H1 (cell line): ENCODE measurements around the gene TFF3. TPM values are rescaled to one million over a fixed set of nuclear protein-coding genes. Genes with fewer than 3 reads are reported as not detected.

Experiments used
- CTCF ChIA-PET: fragments of 300-600 bp; sonication (Branson Sonifier 250); formaldehyde crosslinking; loops from one replicate; lab custom pipeline; 2021; ENCODE audit not compliant: partially characterized antibody; lab: Charles Lee
- POLR2A ChIA-PET: fragments of 300-600 bp; sonication (Branson Sonifier 250); formaldehyde crosslinking; loops from one replicate; lab custom pipeline; 2021; ENCODE audit warnings: inconsistent platforms; ENCODE audit not compliant: partially characterized antibody; lab: Charles Lee
- DNase-seq, 2 experiments: peaks; one replicate each; pipeline versions ENCODE4 v3.0.0 to v3.0.0-alpha.2; 2010 to 2022; ENCODE audit warnings: low spot score in 2 of 2, low read depth in 1 of 2, mixed read lengths in 1 of 2
- FAIRE-seq: peaks from 2 replicates; lab custom pipeline; 2011; peaks lifted over from hg19 to GRCh38; lab: Jason Lieb, UNC
- H2AFZ ChIP-seq: 2 replicates; pipeline ENCODE4 v1.8.1; 2012; ENCODE audit warnings: low read length, inconsistent platforms
- H2AK5ac ChIP-seq: 2 replicates; pipeline ENCODE4 v1.6.1; 2013; ENCODE audit warnings: low read depth, low read length
- H2BK120ac ChIP-seq: replicated peaks from 2 replicates; pipeline ENCODE3; 2013; ENCODE audit warnings: low read depth, low read length, inconsistent platforms
- H2BK12ac ChIP-seq: 2 replicates; pipeline ENCODE4 v1.6.1; 2013; ENCODE audit warnings: low read depth, low read length
- H2BK15ac ChIP-seq: 2 replicates; pipeline ENCODE4 v1.6.1; 2013; ENCODE audit warnings: low read length
- H2BK20ac ChIP-seq: 2 replicates; pipeline ENCODE4 v1.6.1; 2013; ENCODE audit warnings: low read length
- H2BK5ac ChIP-seq: 2 replicates; pipeline ENCODE4 v1.6.1; 2013; ENCODE audit warnings: low read depth, low read length
- H3K14ac ChIP-seq: 2 replicates; pipeline ENCODE4 v1.6.1; 2013; ENCODE audit warnings: inconsistent platforms; ENCODE audit not compliant: insufficient read length
- H3K18ac ChIP-seq: 2 replicates; pipeline ENCODE4 v1.6.1; 2013; ENCODE audit warnings: low read length; ENCODE audit errors: extremely low read depth
- H3K23ac ChIP-seq: 2 replicates; pipeline ENCODE4 v1.6.1; 2013; ENCODE audit warnings: inconsistent platforms; ENCODE audit not compliant: insufficient read length
- H3K23me2 ChIP-seq: 2 replicates; pipeline ENCODE4 v1.6.1; 2013; ENCODE audit warnings: low read depth, low read length
- H3K27ac ChIP-seq: 2 replicates; pipeline ENCODE4 v1.6.1; 2011; ENCODE audit warnings: low read depth, low read length, inconsistent platforms
- H3K27me3 ChIP-seq, 4 experiments: replicated peaks in 1 of 4; 1 replicate in 1 of 4; 2 replicates in 3 of 4; pipeline versions ENCODE4 v1.6.1 to v1.8.1; 2011 to 2013; ENCODE audit warnings: low read length in 3 of 4, mild to moderate bottlenecking in 3 of 4, inconsistent platforms in 2 of 4, mixed read lengths in 2 of 4, moderate library complexity in 1 of 4; ENCODE audit not compliant: control insufficient read depth in 3 of 4, insufficient read depth in 3 of 4; ENCODE audit errors: extremely low read depth in 1 of 4
- H3K36me3 ChIP-seq, 4 experiments: 2 replicates each; pipeline versions ENCODE4 v1.6.1 to v1.8.1; 2011 to 2013; ENCODE audit warnings: mild to moderate bottlenecking in 4 of 4, low read length in 3 of 4, moderate library complexity in 2 of 4, control low read depth in 1 of 4, inconsistent platforms in 1 of 4; ENCODE audit not compliant: insufficient read depth in 4 of 4, control insufficient read depth in 2 of 4
- H3K4ac ChIP-seq: replicated peaks from 2 replicates; pipeline ENCODE3; 2013; ENCODE audit warnings: low read length, low read depth, mixed read lengths, inconsistent platforms; ENCODE audit not compliant: insufficient read length
- H3K4me1 ChIP-seq, 4 experiments: replicated peaks in 1 of 4; 1 replicate in 1 of 4; 2 replicates in 3 of 4; pipeline versions ENCODE4 v1.6.1 to v1.8.1; 2011 to 2013; ENCODE audit warnings: low read length in 3 of 4, inconsistent platforms in 2 of 4, mixed read lengths in 1 of 4; ENCODE audit not compliant: insufficient read depth in 4 of 4, control insufficient read depth in 3 of 4
- H3K4me2 ChIP-seq, 2 experiments: 2 replicates each; pipeline versions ENCODE4 v1.6.1 to v1.8.1; 2011 to 2013; ENCODE audit warnings: low read depth in 2 of 2, low read length in 2 of 2, control low read depth in 1 of 2, inconsistent platforms in 1 of 2, mild to moderate bottlenecking in 1 of 2; ENCODE audit not compliant: insufficient read depth in 1 of 2
- H3K4me3 ChIP-seq, 4 experiments: fragments of 200-600, 300-600 bp in 1 of 4; sonication (generic), shearing (Covaris generic), sonication (Bioruptor Twin) in 1 of 4; 2 replicates each; pipeline versions ENCODE4 v1.5.1 to v1.8.1; 2011 to 2016; ENCODE audit warnings: low read length in 4 of 4, low read depth in 3 of 4, control low read depth in 2 of 4, inconsistent platforms in 2 of 4, mild to moderate bottlenecking in 2 of 4, mixed read lengths in 1 of 4, moderate library complexity in 1 of 4; ENCODE audit not compliant: insufficient read depth in 2 of 4; ENCODE audit errors: extremely low read depth in 1 of 4
- H3K56ac ChIP-seq: replicated peaks from 2 replicates; pipeline ENCODE3; 2013; ENCODE audit warnings: low read depth, mild to moderate bottlenecking, mixed read lengths, low read length, inconsistent platforms; ENCODE audit not compliant: insufficient read length
- H3K79me1 ChIP-seq: 2 replicates; pipeline ENCODE4 v1.6.1; 2013; ENCODE audit warnings: low read depth, low read length, control low read depth
- H3K79me2 ChIP-seq, 2 experiments: 2 replicates each; pipeline versions ENCODE4 v1.6.1 to v1.8.1; 2012 to 2013; ENCODE audit warnings: low read length in 2 of 2, mild to moderate bottlenecking in 2 of 2, inconsistent platforms in 1 of 2; ENCODE audit not compliant: insufficient read depth in 2 of 2, control insufficient read depth in 1 of 2
- H3K9ac ChIP-seq, 4 experiments: replicated peaks in 1 of 4; 1 replicate in 1 of 4; 2 replicates in 3 of 4; pipeline versions ENCODE4 v1.6.1 to v1.8.1; 2011 to 2013; ENCODE audit warnings: low read depth in 3 of 4, low read length in 3 of 4, control low read depth in 2 of 4, mild to moderate bottlenecking in 2 of 4, moderate library complexity in 2 of 4, inconsistent platforms in 1 of 4; ENCODE audit errors: extremely low read depth in 1 of 4
- H3K9me3 ChIP-seq, 2 experiments: 2 replicates each; pipeline versions ENCODE4 v1.6.1 to v1.8.1; 2012 to 2013; ENCODE audit warnings: mild to moderate bottlenecking in 2 of 2, moderate library complexity in 2 of 2, control low read depth in 1 of 2, inconsistent platforms in 1 of 2, low read depth in 1 of 2, low read length in 1 of 2, mixed read lengths in 1 of 2; ENCODE audit not compliant: insufficient read depth in 2 of 2
- H4K20me1 ChIP-seq, 2 experiments: replicated peaks in 1 of 2; 2 replicates each; pipeline versions ENCODE3 to v1.8.1; 2011 to 2013; ENCODE audit warnings: inconsistent platforms in 2 of 2, low read length in 2 of 2, mild to moderate bottlenecking in 1 of 2; ENCODE audit not compliant: insufficient read depth in 2 of 2, control insufficient read depth in 1 of 2
- H4K5ac ChIP-seq: 2 replicates; pipeline ENCODE4 v1.6.1; 2013; ENCODE audit warnings: low read length, low read depth, mixed read lengths, inconsistent platforms; ENCODE audit not compliant: insufficient read length
- H4K8ac ChIP-seq: 2 replicates; pipeline ENCODE4 v1.8.0; 2013; ENCODE audit warnings: mild to moderate bottlenecking, moderate library complexity, low read length, inconsistent platforms; ENCODE audit not compliant: insufficient read depth; ENCODE audit errors: extremely low read depth
- H4K91ac ChIP-seq: replicated peaks from 2 replicates; pipeline ENCODE3; 2013; ENCODE audit warnings: low read length, mixed read lengths, inconsistent platforms; ENCODE audit not compliant: insufficient read length
- BRCA1 ChIP-seq: IDR thresholded peaks from 2 replicates; pipeline ENCODE4 v1.6.1; 2012; ENCODE audit warnings: low read depth, low read length, improper control_type of control experiment
- CREB1 ChIP-seq: IDR thresholded peaks from 2 replicates; pipeline ENCODE4 v1.6.1; 2012; ENCODE audit warnings: inconsistent platforms
- CTCF ChIP-seq, 3 experiments: IDR thresholded peaks; 1 replicate in 2 of 3; 2 replicates in 1 of 3; pipeline versions ENCODE4 v1.5.1 to v1.6.1; 2011; ENCODE audit warnings: low read length in 3 of 3, mild to moderate bottlenecking in 3 of 3, inconsistent platforms in 2 of 3, low read depth in 1 of 3, moderate library complexity in 1 of 3; ENCODE audit not compliant: insufficient read depth in 1 of 3; ENCODE audit errors: control extremely low read depth in 1 of 3
- GABPA ChIP-seq: IDR thresholded peaks from 2 replicates; pipeline ENCODE4 v1.6.1; 2011; ENCODE audit warnings: mild to moderate bottlenecking, low read length, moderate library complexity, borderline replicate concordance; ENCODE audit not compliant: insufficient read depth
- GTF2F1 ChIP-seq: IDR thresholded peaks from 2 replicates; pipeline ENCODE4 v1.6.1; 2012; ENCODE audit warnings: low read depth, low read length, improper control_type of control experiment, borderline replicate concordance
- JUND ChIP-seq: IDR thresholded peaks from 2 replicates; pipeline ENCODE4 v1.6.1; 2011; ENCODE audit warnings: mild to moderate bottlenecking, improper control_type of control experiment, low read length
- KDM5A ChIP-seq: fragments of 200-600 bp; IDR thresholded peaks from 2 replicates; pipeline ENCODE4 v1.7.1; 2012; ENCODE audit warnings: mild to moderate bottlenecking, low read length, inconsistent platforms, mixed read lengths
- RNF2 ChIP-seq: fragments of 200-900, 300-1000 bp; sonication (generic); IDR thresholded peaks from 2 replicates; pipeline ENCODE4 v1.7.1; 2016; ENCODE audit warnings: borderline replicate concordance, low read depth, mild to moderate bottlenecking, antibody characterized with exemption, low read length; ENCODE audit not compliant: poor library complexity, severe bottlenecking; ENCODE audit errors: missing control alignments
- TBP ChIP-seq: IDR thresholded peaks from 2 replicates; pipeline ENCODE4 v1.6.1; 2011; ENCODE audit warnings: low read depth, low read length, improper control_type of control experiment
- YY1 ChIP-seq: IDR thresholded peaks from 2 replicates; pipeline ENCODE4 v1.6.1; 2011; ENCODE audit warnings: low read depth, mild to moderate bottlenecking, low read length
- ZNF274 ChIP-seq: IDR thresholded peaks from 2 replicates; pipeline ENCODE4 v1.7.0; 2012; ENCODE audit warnings: low read length, borderline replicate concordance; ENCODE audit errors: extremely low read depth
- WGBS, 2 experiments: shearing (Covaris generic) in 1 of 2; methylation state at CpG; one replicate each; pipeline versions ENCODE4 v1.1.6 to v1.1.7; 2013 to 2015; ENCODE audit warnings: low lambda C conversion rate in 2 of 2, mixed read lengths in 2 of 2, inconsistent platforms in 1 of 2, low coverage in 1 of 2, missing lambda C conversion rate in 1 of 2; ENCODE audit not compliant: insufficient replicate concordance in 2 of 2, insufficient coverage in 1 of 2, insufficient read length in 1 of 2; ENCODE audit errors: extremely low coverage in 1 of 2, missing lambda C conversion rate in 1 of 2; 5-methylcytosine and 5-hydroxymethylcytosine counted together
- polyA plus RNA-seq, 7 experiments: library from polyadenylated mRNA; depleted of rRNA in 3 of 7; stranded (reverse) in 5 of 7; unstranded in 2 of 7; fragments of >200 nt in 5 of 7; fragments of 200-250 nt in 2 of 7; gene quantifications; 1 replicate in 5 of 7; 2 replicates in 1 of 7; 4 replicates in 1 of 7; pipeline versions ENCODE4 v1.2.1 to v1.2.3, GENCODE V29; 2011 to 2013; ENCODE audit warnings: missing spikeins in 2 of 7, mixed read lengths in 2 of 7
- total RNA-seq: library from RNA; stranded (reverse); fragmentation: NEBNext Ultra II Directional; extraction: Animal tissue kit (Norgen Biotek cat#: 25700); gene quantifications from 2 replicates; pipeline ENCODE4 v1.2.1, GENCODE V29; 2021

The TFF3 gene
- total and polyA plus RNA-seq, 2 of the 8 experiments (the other 6 are each of a cell fraction or from before 2014, with no cell fraction given), result 1.7 to 6.7 TPM

- no peak overlapping the region for H3K18ac ChIP-seq
- no peak overlapping the region for H2BK12ac ChIP-seq
- H3K23me2 ChIP-seq, result no peaks in the 10 kb centered on the region
- H4K91ac ChIP-seq, result peak overlapping the region; percentile 56
- H3K27ac ChIP-seq, result no peak overlapping the region
- H3K79me1 ChIP-seq, result no peaks in the 10 kb centered on the region
- no peak overlapping the region for H4K8ac ChIP-seq
- CTCF ChIA-PET, result interaction anchor here (0.9 to 2.0 kb wide), 14 partner anchors 9 to 464 kb away, joined by 3 to 7 read pairs (median 4); no protein-coding TSS in a partner anchor
- 95% methylated on average over 9 of the region's 11 CpGs; no CpG with 5 or more reads in 1 of the 2 experiments for WGBS, 2 experiments
- no peak overlapping the region for H3K4me2 ChIP-seq
- H2BK120ac ChIP-seq, result no peak overlapping the region
- H2AFZ ChIP-seq, result no peak overlapping the region
- no peak overlapping the region for H3K4ac ChIP-seq
- no peaks in the 10 kb centered on the region for H3K36me3 ChIP-seq
- H2BK5ac ChIP-seq, result no peak overlapping the region
- DNase-seq (no peak), FAIRE-seq (no peak)
- TF ChIP-seq CREB1 (no peak), ZNF274 (no peak), BRCA1 (no peak), JUND (no peak), TBP (no peak), YY1 (no peak), GTF2F1 (no peak), KDM5A (no peak), CTCF (IDR thresholded peaks at IDR 0.05; ENCODE audit: control extremely low read depth in 1 of 3, insufficient read depth in 1 of 3, low read depth in 1 of 3, low read length in 3 of 3) (no peak), RNF2 (no peak), GABPA (no peak)
- no peak overlapping the region for H4K5ac ChIP-seq
- no peaks in the 10 kb centered on the region for H3K9me3 ChIP-seq
- no peak overlapping the region for H3K14ac ChIP-seq
- H3K79me2 ChIP-seq, result no peaks in the 10 kb centered on the region
- no peak overlapping the region for H3K56ac ChIP-seq
- POLR2A ChIA-PET, result no interaction called here
- H3K9ac ChIP-seq, result no peak overlapping the region
- no peaks in the 10 kb centered on the region for H4K20me1 ChIP-seq
- H3K4me3 ChIP-seq, result no peak overlapping the region
- no peaks in the 10 kb centered on the region for H3K4me1 ChIP-seq
- H2AK5ac ChIP-seq, result no peak overlapping the region
- H3K23ac ChIP-seq, result no peak overlapping the region
- H2BK15ac ChIP-seq, result no peak overlapping the region
- no peaks in the 10 kb centered on the region for H3K27me3 ChIP-seq
- no peak overlapping the region for H2BK20ac ChIP-seq
Measured at GRCh38 chr21:42279888-42280287, 35.3 kb downstream of the TFF3 start.
